ENCODE measurements around the gene MLKL.

The MLKL gene

GRCh38 chr16:74641969-74642368, 58.7 kb downstream of the MLKL start:
- DNase-seq = no peak

GRCh38 chr16:74637742-74638453, 62.8 kb downstream of the MLKL start:
- DNase-seq = peak in 1 of 2 experiments; percentile 49

- DNase-seq = no peak
These were observed 65.4 kb downstream of the MLKL start for GRCh38 chr16:74635303-74635702.

GRCh38 chr16:74633686-74634085, 67.0 kb downstream of the MLKL start:
- no peak for DNase-seq

- DNase-seq = peak in 1 of 2 experiments; percentile 26
These were observed 73.0 kb downstream of the MLKL start for GRCh38 chr16:74627506-74628220.

- no peak for DNase-seq
These were observed 73.8 kb downstream of the MLKL start for GRCh38 chr16:74626741-74627416.

- no peak for DNase-seq
These were observed 74.9 kb downstream of the MLKL start for GRCh38 chr16:74625500-74626350.

- DNase-seq = no peak
These were observed 76.8 kb downstream of the MLKL start for GRCh38 chr16:74623839-74624235.

GRCh38 chr16:74623214-74623838, 77.3 kb downstream of the MLKL start:
- peak in 1 of 2 experiments; percentile 64 for DNase-seq

GRCh38 chr16:74622005-74622404, 78.7 kb downstream of the MLKL start:
- DNase-seq = no peak
